ENCODE results near the gene SPATA6. TPM values are rescaled to one million over a fixed set of nuclear protein-coding genes. Genes with fewer than 3 reads are reported as not detected.
"Not testable (repeated sequence)": the region's sequence is repeated elsewhere in the genome, so short reads cannot be mapped to it uniquely, and the experiment has no call there.

The SPATA6 gene
- total and polyA plus RNA-seq, 4 donors, result 1.1 to 5.5 (median 2.4) TPM

DNA sequence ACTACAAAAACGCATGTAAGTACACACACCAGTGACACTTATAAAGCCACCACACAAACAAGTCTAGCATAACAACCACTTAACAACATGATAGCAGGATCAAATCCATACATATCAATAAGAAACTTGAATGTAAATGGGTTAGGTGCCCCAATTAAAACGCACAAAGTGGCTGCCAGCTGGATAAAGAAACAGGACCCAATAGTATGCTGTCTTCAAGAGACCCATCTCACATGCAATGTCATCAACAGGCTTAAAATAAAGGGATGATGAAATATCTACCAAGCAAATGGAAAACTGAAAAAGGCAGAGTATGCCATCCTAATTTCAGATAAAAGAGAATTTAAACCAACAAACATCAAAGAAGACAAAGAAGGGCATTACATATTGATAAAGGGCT is 139.9 kb downstream of the SPATA6 start:
- Histone ChIP-seq H3K27me3 (ENCODE audit: control insufficient read depth in 4 of 4, insufficient read depth in 4 of 4, low read length in 3 of 4) (no peaks in the 10 kb centered on the region), H3K4me3 (ENCODE audit: low read depth in 1 of 3, low read length in 3 of 3) (peak overlapping the region in 1 of 3 donors; percentile 3), H3K36me3 (ENCODE audit: control insufficient read depth in 4 of 4, insufficient read depth in 3 of 4, low read depth in 1 of 4, low read length in 3 of 4) (no peaks in the 10 kb centered on the region), H3K4me1 (ENCODE audit: control insufficient read depth in 4 of 4, insufficient read depth in 4 of 4, low read length in 3 of 4) (no peaks in the 10 kb centered on the region), H3K9me3 (ENCODE audit: control insufficient read depth in 4 of 4, low read length in 3 of 4) (peaks cover 2 to 24% (median 7%) of the 10 kb centered on the region in 4 donors), H3K27ac (ENCODE audit: low read depth in 1 of 2, low read length in 2 of 2) (no peak overlapping the region), H3K9ac (ENCODE audit: low read depth in 1 of 2, low read length in 2 of 2) (no peak overlapping the region)
- 82% methylated on average over 2 of the region's 2 CpGs for WGBS
- no peak for TF ChIP-seq GABPA (IDR thresholded peaks at IDR 0.05 in 1 of 2, conservative IDR thresholded peaks at IDR 0.05 in 1 of 2)
- DNase-seq (ENCODE audit: low spot score), result no peak

DNA sequence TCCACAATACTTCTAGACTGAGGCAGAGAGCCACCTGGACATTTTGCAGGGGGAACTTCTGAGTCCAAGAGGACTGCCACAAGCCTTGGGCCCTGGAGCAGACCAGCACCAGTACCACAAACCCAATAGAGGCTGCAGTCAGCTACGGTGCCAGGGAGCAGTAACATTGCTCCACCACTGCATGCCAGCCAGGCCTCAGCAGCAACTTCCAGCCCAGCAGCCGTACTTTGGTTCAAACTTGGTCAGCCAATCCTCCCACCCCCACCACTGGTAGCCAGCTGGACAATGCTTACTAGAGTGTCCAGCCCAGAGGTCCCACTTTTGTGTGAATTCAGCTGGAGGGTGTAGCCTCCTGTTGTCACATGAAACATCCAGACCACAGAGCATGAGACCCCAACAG is 142.1 kb downstream of the SPATA6 start:
- no peak overlapping the region for H3K27ac ChIP-seq (ENCODE audit: low read depth in 1 of 2, low read length in 2 of 2)
- H3K27me3 ChIP-seq (ENCODE audit: control insufficient read depth in 4 of 4, insufficient read depth in 4 of 4, low read length in 3 of 4), result no peaks in the 10 kb centered on the region
- no peaks in the 10 kb centered on the region for H3K4me1 ChIP-seq (ENCODE audit: control insufficient read depth in 4 of 4, insufficient read depth in 4 of 4, low read length in 3 of 4)
- peaks cover 2 to 33% (median 7%) of the 10 kb centered on the region in 4 donors for H3K9me3 ChIP-seq (ENCODE audit: control insufficient read depth in 4 of 4, low read length in 3 of 4)
- no peaks in the 10 kb centered on the region for H3K36me3 ChIP-seq (ENCODE audit: control insufficient read depth in 4 of 4, insufficient read depth in 3 of 4, low read depth in 1 of 4, low read length in 3 of 4)
- no peak for DNase-seq (ENCODE audit: low spot score)
- whole genome bisulfite sequencing, result 93% methylated on average over 2 of the region's 2 CpGs
- TF ChIP-seq, protein P1, sequence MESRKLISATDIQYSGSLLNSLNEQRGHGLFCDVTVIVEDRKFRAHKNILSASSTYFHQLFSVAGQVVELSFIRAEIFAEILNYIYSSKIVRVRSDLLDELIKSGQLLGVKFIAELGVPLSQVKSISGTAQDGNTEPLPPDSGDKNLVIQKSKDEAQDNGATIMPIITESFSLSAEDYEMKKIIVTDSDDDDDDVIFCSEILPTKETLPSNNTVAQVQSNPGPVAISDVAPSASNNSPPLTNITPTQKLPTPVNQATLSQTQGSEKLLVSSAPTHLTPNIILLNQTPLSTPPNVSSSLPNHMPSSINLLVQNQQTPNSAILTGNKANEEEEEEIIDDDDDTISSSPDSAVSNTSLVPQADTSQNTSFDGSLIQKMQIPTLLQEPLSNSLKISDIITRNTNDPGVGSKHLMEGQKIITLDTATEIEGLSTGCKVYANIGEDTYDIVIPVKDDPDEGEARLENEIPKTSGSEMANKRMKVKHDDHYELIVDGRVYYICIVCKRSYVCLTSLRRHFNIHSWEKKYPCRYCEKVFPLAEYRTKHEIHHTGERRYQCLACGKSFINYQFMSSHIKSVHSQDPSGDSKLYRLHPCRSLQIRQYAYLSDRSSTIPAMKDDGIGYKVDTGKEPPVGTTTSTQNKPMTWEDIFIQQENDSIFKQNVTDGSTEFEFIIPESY (IDR thresholded peaks at IDR 0.05), result no peak
- TF ChIP-seq, protein P2, sequence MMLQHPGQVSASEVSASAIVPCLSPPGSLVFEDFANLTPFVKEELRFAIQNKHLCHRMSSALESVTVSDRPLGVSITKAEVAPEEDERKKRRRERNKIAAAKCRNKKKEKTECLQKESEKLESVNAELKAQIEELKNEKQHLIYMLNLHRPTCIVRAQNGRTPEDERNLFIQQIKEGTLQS (IDR thresholded peaks at IDR 0.05), result no peak
- TF ChIP-seq YY1 (IDR thresholded peaks at IDR 0.05) (no peak), TAF1 (conservative IDR thresholded peaks at IDR 0.05) (no peak), RXRA (IDR thresholded peaks at IDR 0.05) (no peak)
- no peak overlapping the region for H3K4me3 ChIP-seq (ENCODE audit: low read depth in 1 of 3, low read length in 3 of 3)
- H3K9ac ChIP-seq (ENCODE audit: low read depth in 1 of 2, low read length in 2 of 2), result no peak overlapping the region

DNA sequence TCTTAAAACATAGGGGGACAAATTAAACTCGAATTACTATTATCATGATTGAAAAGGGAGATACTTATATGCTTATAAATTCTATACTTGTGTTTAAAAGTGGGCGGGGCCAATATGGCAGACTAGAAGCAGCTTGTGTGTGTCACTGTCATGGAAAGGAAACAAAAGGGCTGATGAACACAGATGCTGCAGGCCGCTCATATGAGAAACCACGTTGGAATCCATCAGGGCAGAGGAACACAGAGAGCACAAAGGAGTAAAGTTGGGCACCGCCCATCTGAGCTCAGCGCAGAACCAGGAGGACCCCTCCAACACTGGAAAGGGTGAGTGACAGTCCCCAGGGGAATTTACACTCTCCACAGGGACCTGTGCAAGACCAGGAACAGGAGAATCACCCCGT is 142.5 kb downstream of the SPATA6 start:
- no peak overlapping the region for H3K4me3 ChIP-seq (ENCODE audit: low read depth in 1 of 3, low read length in 3 of 3)
- TF ChIP-seq, protein P1 (IDR thresholded peaks at IDR 0.05), result no peak
- TF ChIP-seq HNF4G (IDR thresholded peaks at IDR 0.05), result no peak
- TF ChIP-seq JUND (IDR thresholded peaks at IDR 0.05), result no peak
- TF ChIP-seq, protein P2 (IDR thresholded peaks at IDR 0.05), result no peak
- no peak for TF ChIP-seq RAD21 (IDR thresholded peaks at IDR 0.05)
- 86% methylated on average over 7 of the region's 7 CpGs for WGBS
- H3K4me1 ChIP-seq (ENCODE audit: control insufficient read depth in 4 of 4, insufficient read depth in 4 of 4, low read length in 3 of 4), result no peaks in the 10 kb centered on the region
- no peaks in the 10 kb centered on the region for H3K36me3 ChIP-seq (ENCODE audit: control insufficient read depth in 4 of 4, insufficient read depth in 3 of 4, low read depth in 1 of 4, low read length in 3 of 4)
- peaks cover 2 to 34% (median 7%) of the 10 kb centered on the region in 4 donors for H3K9me3 ChIP-seq (ENCODE audit: control insufficient read depth in 4 of 4, low read length in 3 of 4)
- no peak overlapping the region for H3K9ac ChIP-seq (ENCODE audit: low read depth in 1 of 2, low read length in 2 of 2)
- H3K27ac ChIP-seq (ENCODE audit: low read depth in 1 of 2, low read length in 2 of 2), result no peak overlapping the region
- no peaks in the 10 kb centered on the region for H3K27me3 ChIP-seq (ENCODE audit: control insufficient read depth in 4 of 4, insufficient read depth in 4 of 4, low read length in 3 of 4)
- no peak for DNase-seq (ENCODE audit: low spot score)

DNA sequence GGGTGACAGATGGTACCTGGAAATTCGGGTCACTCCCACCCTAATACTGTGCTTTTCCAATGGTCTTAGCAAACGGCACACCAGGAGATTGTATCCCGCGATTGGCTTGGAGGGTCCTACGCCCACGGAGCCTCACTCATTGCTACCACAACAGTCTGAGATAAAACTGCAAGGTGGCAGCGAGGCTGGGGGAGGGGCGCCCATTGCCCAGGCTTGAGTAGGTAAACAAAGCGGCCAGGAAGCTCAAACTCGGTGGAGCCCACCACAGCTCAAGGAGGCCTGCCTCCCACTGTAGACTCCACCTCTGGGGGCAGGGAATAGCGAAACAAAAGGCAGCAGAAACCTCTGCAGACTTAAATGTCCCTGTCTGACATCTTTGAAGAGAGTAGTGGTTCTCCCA is 160.2 kb downstream of the SPATA6 start:
- H3K9ac ChIP-seq (ENCODE audit: low read depth in 1 of 2, low read length in 2 of 2); DNase-seq (ENCODE audit: low spot score); H3K9me3 ChIP-seq (ENCODE audit: control insufficient read depth in 4 of 4, low read length in 3 of 4); H3K4me1 ChIP-seq (ENCODE audit: control insufficient read depth in 4 of 4, insufficient read depth in 4 of 4, low read length in 3 of 4); H3K4me3 ChIP-seq (ENCODE audit: low read depth in 1 of 3, low read length in 3 of 3); H3K27ac ChIP-seq (ENCODE audit: low read depth in 1 of 2, low read length in 2 of 2); H3K36me3 ChIP-seq (ENCODE audit: control insufficient read depth in 4 of 4, insufficient read depth in 3 of 4, low read depth in 1 of 4, low read length in 3 of 4); H3K27me3 ChIP-seq (ENCODE audit: control insufficient read depth in 4 of 4, insufficient read depth in 4 of 4, low read length in 3 of 4): not testable (repeated sequence)
- 89% methylated on average over 11 of the region's 11 CpGs for WGBS

Measured in liver (tissue), 9 donors.